Non-pigmented ciliary epithelial cell (primary cell): ENCODE results near the gene SLIT1.
"Not testable (repeated sequence)": the region's sequence is repeated elsewhere in the genome, so short reads cannot be mapped to it uniquely, and the experiment has no call there.

Experiments used
- DNase-seq: peaks from one replicate; pipeline ENCODE4 v3.0.0-alpha.2; 2010; ENCODE audit warnings: low read depth

SLIT1 gene

DNA sequence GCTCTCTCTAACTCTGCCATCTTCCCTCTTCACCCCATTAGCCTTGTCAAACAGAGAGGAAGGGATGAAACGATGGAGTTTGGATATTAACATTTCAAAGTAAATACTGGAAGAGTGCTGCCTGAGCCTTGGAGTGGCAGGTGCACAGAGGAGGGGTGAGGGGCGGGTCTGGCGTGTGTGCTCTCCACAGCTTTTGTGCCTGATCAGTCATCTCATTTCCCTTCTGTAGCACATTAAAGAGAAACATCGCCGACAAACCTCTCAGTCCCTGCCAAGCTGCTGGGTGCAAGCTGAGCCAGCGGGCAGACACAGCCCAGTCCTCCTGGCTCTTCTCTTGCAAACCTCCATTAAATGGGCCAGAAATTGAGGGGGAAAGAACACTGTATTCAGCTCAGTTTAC, 76.2 kb downstream of the SLIT1 start:
- no peak for DNase-seq

DNA sequence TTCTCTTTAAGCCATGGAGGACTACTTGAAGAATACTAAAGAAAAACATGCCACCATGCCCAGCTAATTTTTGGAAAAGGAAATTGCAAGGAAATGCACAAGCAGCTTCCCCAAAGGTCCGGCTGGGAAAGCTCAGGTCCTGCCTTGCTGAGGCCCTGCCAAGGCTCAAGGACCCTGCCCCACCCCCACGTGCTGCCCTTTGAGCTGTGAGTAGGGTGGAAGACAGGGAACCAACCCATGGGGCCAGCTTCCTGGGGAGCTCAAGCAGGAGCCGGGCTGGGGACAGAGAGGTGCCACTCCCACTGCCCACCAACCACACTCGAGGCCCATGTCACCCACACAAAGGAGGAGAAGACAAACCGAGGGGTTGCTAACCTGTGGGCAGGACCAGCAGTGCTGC, 78.2 kb downstream of the SLIT1 start:
- DNase-seq = no peak

DNA sequence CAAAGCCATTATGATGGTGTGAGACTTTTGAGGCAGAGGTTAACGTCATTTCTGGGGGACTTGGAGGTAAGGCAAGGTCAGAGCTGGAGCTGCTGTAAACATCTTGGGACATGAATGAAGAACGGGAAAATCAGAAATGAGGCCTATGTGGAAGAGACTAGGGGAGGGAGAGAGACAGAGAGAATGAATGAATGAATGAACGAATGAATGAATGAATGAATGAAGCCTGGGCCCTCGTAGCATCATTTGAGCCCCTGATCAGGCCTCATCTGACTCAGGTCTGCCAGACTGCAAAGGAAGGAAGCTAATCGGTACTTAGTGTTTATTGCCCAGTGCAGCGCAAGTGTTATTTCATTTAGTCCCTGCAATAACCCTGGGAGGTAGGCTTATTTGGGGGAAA, 79.6 kb downstream of the SLIT1 start:
- no peak for DNase-seq

DNA sequence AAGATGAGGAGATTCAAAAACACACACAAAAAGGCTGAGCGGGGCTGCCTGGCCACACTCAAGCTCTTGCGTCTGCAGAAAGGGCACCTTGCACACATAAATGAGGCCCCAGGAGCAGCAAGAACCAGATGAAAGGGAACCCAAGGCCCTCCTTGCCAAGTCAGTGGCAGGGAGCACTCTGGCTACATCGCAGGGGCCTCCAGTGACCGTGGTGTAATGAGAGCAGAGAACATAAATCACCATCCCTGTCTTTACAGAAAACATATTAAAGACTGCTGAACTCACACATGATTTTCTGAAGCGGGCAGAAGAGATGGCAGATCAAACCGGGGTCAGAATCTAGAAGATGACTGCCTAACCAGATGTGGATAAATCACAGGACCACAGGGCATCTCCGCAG, 80.5 kb downstream of the SLIT1 start:
- DNase-seq = no peak

DNA sequence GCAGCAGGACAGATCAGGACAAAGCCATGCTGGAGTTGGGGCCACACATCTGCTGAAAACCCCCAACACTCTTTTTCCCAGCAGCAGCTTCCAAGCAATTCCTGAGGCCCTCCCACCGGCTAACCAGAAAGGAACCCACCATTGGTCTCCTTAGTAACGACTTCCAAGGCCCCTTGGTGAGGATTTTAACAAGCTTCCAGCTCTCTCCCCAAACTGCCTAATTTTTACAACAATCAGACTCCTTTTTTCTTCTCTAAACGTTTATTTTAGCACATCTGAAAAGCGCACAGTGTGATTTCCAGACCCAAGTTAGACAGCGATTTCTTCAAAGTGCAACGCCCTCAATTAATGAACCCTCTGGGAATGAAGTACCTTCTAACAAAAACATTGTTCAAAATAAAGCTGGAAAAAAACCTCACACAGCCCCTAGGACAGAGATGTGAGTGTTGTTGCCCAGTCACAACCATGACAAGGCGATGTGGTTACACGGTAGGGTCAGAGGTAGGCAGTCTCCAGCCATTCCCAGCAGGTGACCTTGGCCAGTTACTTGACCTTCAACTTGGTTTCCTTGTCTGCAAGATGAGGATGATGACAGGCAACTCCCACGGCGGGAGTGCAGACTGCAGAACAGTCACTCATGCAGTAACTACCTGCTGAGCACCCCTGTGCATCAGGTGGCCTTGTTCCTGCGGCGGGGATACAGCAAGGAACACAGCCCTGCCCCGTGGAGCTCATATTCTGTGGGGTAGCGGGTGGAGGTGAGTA, 82.3 kb downstream of the SLIT1 start:
- DNase-seq = no peak

DNA sequence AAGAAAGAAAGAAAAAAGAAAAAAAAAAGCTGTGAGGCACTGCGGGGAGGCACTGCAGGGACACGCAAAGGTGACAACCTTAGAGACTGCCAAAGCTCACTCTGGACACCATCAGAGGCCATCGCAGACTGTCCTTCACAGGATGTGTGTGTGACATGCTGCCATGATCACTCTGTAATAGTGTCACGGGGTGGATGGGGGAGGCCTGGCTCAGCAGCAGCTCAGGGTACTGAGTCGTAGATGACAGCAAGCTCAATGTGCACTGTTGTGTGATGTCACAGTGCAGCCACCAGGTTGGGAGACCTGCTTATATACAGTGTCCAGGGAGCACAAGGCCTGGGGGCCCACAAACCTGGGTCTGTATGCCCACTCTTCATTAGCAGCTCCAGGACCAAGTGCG, 83.3 kb downstream of the SLIT1 start:
- DNase-seq = no peak

DNA sequence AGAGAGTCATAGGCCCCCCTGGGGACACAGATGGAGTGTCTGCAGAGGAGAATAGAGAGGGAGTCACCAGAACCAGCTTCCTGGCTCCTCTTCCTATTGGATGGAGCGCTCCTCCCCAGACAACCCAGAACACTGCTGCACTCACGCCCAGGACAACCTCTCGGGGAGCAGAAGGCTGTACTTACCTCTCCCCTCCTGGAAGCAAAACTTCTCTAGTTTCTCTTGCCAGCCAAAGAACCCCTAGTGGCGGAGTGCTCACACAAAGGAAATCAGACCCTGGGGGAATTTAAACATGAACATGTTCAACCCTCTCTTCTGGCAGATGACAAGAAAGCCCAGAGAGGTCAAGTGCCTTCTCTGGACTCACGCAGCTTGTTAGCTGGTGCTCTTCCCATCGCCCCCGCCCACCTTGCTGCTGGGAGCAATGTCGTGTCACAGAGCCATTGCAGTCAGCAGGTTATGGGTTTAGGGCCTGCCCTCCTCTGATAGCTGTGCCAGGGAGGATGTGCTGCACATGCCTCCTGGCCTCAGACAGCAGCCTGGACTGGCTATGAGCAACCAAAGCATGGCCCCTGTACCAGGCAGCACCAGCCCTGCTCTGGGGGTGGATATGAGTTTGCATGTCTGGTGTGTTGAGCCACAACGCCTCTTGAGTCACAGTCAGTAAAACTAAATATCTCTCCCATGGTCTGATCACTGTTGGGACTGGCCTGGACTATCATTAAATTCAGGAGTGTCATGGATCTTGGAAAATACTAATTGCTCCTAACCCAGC, 84.4 kb downstream of the SLIT1 start:
- DNase-seq = no peak

DNA sequence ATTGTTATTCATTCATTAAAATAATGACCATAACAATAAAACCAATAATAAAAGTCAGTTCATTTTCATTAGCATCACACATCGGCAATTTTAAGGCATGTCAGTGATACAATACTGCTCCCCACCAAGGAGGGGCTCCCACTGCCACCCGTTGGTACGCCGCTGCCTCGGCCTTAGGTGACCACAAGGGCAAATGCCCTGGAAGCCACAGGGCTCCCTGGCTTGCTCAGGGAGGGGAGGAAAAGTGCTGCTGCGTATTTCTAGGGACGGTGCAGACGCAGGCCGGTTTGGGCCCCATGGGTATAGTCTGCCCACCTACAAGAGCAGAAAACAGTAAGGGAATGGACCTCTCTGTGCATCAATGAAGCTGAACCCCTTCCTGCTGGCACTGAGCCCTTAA, 85.1 kb downstream of the SLIT1 start:
- no peak for DNase-seq

DNA sequence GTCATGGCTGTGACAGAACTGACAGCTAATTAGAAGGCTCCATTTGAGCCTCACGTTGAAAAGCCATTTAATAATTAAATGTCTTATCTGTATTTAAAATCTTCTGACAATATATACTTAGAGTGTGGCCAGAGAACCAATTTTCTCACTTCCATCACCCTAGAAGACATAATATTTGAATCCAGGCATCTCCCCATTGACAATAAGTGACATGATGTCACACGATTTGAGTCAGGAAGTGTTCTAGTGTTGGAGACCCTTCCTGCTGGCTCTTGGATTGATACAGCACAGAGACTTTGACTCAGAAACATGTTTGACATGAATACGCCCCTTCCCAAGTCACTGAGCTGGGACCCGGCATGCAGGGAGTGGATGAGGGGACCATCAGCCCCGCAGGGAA, 85.9 kb downstream of the SLIT1 start:
- DNase-seq = no peak

DNA sequence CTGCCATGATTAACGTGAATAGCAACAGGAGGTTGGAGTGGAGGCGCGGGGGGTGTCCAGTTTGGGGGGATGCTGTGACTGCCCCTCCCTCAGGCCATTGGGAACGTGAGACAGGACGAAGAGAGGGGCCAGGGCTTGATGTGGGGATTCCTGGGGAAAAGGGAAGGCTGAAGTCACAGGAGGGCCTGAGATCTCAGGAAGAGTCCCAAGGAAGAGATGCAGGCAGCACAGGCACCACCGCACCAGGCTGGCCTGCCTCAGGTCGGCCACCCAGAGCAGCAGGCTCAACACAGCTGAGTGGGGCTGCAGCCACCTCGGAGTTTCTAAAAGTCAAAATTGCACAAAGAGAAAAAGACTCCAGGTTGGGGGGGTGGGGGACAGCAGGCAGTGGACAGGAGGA, 86.7 kb downstream of the SLIT1 start:
- DNase-seq = no peak

DNA sequence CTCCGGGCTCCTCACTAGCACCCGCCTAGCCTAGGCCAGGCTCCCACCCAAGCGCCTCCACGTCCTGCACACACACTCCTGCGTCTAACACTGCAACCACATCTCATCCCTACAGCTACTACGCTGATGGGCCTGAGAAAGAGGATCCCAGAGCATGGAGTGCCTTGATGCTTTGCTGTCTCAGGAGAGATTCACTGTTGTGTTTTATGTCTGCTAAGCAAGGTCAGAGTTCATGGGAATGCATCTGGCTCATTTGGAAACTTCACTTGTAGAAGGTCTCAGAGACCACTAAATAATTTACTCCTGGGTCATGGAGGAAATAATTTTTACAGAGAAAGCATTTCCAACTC, 88.7 kb downstream of the SLIT1 start:
- DNase-seq = no peak

DNA sequence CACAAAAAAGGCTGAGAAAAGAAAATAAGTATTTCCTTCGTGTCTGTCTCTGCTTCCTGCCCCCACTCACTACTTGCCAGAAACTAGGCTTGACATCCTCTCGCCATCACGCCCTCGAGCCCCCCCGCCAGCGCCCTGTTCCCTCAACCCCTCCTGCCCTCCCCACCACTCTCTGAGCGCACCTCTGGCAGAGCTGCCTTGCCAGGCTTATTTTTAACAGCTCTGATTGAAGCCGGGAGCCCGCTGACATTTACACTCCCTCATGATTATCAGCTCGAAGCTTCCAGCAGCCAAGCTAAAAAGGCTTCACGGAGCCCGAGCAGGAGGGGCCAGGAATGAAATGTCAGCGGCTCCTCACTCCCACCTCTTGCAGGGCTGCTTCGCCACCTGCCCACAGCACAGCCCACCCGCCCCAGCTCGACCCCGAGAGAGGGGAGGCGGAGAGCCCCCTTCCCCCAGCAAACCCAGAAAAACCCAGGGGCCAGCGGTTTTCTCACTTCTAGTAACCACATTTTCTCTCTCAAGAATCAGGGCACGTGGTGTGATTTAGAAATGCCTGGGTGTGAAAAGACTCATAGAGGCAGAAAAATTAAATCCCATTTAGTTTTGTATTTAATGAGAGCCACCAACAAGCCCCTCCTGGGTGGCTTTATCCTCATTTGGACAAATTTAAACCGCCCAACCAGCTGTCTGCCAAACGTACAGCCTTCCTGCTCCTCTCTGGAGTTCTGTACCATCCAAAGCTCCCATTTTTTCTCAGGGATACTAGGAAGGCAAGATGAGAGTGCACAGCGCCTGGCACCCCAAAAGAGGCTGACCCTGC, 89.3 kb downstream of the SLIT1 start:
- DNase-seq = no peak

DNA sequence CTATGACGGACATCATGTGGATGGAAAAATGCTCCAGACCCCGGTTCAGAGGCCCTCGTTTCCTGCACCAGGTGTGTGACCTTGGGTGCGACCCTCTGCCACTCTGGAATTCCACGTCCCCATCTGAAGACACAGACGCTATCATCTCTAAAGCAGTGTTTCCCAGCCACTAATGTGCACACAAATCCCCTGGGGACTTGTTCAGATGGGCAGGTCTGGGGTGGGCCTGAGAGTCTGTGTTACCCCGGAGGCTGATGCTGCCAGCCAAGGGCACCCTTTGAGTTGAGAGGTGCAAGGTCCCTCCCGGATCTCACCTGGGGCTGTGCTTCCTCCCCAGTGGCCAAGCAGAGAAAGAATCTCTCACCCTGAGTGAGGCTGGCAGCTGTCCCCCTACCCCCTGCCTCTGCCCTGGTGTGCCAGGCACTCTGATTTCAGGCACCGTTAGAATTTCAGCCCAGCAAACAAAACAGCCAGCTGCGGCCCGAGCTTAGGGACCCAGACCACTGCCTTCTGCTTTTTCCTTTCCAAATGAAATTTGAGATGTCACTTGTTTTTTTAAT, 90.0 kb downstream of the SLIT1 start:
- no peak for DNase-seq

DNA sequence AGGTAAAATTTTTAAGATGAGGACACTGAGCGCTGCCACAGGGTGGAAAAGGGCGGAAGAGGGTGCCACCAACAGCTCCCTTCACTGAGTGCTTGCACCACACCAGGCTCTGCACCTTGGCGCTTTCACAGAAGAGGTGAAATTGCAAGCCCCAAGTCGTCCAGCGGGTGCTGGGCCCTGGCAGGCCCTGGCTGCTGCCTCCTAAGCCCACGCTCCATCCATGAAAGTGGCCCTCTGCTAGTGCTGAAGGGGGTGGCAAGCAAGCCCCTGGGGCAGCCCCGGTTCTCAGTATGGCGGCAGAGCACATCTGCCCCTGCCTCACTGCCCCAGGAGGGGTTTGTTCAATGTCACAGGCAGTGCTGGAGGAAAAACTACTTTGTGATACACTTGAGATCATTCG, 95.1 kb downstream of the SLIT1 start:
- DNase-seq = no peak

DNA sequence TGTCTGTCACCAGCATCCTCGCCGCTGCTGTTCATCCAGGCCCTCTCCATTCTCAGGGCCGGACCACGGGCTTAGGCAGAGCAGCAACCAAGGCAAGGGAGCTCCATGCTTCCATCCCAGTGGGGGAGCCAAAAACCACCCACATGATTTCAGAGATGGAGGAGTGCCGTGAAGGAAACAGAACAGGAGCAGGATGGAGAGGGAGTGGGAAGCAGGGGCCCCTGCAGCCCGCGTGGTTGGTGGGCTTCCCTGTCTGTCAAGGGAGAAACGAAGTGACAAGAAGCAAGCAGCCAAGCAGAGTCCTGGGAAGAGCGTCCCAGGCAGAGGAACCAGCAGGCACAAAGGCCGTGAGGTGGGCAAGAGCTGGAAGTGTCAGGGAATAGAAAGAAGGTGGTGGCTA, 95.7 kb downstream of the SLIT1 start:
- DNase-seq = no peak

DNA sequence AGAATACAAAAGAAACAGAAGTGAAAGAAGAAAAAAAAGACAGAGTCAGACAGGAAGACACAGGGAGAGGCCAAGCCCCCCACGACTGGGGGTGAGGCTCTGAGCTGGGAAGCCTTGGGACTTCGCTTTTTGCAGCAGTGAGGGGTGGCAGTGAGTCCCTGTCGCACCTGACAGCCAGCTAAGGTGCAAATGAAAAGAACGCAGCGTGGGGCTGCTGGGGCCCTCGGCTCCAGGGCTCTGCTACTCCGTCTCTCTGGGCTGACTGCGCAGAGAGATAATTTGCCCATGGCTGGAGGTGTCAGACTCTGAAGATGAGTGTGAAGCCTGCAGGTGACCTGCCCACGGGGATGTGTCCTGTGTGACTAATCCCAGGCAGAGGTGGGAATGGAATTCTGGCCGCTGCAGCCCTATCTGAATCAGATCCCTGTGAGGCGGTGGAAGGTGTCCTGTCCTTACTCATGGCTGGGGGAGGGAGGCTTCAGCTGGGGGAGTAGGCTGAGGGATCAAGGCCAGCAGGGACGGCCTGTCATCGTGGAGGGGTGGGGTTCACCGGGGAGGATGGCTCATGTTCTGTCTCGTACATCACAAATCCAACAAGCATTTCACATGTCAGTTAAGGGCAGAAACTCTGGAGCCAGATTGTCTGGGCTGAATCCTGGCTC, 96.4 kb downstream of the SLIT1 start:
- no peak for DNase-seq

DNA sequence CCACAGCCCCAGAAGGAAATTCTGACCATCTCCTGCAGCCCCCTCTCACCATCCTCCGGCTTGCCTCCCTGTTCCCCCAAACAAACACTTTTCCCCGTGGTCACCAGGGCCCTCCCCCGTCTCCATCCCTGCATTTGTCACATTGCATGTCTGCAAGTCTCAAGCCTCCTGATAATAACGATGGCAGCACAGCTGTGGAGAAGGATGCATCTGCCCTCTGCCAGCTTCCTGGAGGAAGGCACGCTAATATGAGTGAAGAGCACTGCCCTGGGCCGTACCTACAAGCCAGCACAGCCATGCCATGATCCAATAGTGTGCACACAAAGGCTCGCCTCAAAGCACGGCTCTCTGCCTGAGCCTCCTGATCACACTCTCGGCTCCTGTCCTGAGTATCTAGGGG, 98.5 kb downstream of the SLIT1 start:
- DNase-seq = no peak

DNA sequence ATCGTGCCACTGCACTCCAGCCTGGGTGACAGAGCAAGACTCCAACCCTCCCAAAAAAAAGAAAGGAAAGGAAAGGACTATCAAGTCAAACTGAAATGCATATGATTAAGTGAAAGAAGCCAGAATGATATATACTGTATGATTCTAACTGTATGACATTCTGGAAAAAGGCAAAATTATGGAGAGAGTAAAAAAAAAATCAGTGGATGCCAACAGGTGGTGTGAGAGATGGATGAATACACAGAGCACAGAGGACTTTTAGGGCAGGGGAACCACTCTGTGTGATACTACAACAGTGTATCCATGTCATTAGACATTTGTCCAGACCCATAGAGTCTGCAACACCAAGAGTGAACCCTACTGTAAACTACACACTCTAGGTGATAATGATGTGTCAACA, 99.2 kb downstream of the SLIT1 start:
- DNase-seq = no peak

DNA sequence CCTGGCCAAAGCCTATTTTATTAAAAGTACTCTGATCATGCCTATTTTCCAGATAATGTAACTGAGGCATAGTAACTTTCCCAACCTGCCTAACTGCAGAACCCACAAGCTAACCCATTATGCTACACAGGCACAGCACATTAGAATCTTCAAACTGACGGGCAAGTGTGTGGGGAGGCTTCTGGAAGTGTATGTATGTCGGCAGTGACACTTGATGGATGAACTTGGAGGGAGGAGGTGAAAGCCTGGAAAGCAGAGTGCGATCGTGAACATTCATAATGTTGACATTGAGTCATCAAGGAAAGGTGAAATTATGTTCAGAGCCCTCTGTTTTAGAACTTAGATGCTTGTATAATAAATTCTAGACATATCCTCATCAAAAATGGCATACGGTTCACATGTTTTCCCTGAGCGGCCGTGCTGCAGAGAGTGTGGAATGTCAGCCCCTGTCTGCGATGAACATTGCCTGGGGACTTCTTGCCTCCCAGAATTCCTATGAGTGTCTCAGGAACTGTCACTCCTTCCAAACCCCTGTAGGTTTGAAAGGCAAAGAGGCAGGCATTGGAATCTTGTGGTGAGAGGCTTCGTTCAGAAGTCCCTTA, 102.4 kb downstream of the SLIT1 start:
- DNase-seq = no peak

DNA sequence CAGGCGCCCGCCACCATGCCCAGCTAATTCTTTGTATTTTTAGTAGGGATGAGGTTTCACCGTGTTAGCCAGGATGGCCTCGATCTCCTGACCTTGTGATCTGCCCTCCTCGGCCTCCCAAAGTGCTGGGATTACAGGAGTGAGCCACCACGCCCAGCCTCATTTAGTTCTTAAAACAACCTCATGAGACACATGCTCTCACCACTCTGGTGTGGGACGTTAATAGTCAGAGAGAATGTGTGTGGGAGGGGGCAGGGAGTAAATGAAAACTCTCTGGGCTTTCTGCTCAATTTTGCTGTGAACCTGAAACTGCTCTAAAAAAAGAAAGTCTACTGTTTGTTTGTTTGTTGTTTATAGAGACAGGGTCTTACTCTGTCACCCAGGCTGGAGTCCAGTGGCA, 103.2 kb downstream of the SLIT1 start:
- DNase-seq = not testable (repeated sequence)

DNA sequence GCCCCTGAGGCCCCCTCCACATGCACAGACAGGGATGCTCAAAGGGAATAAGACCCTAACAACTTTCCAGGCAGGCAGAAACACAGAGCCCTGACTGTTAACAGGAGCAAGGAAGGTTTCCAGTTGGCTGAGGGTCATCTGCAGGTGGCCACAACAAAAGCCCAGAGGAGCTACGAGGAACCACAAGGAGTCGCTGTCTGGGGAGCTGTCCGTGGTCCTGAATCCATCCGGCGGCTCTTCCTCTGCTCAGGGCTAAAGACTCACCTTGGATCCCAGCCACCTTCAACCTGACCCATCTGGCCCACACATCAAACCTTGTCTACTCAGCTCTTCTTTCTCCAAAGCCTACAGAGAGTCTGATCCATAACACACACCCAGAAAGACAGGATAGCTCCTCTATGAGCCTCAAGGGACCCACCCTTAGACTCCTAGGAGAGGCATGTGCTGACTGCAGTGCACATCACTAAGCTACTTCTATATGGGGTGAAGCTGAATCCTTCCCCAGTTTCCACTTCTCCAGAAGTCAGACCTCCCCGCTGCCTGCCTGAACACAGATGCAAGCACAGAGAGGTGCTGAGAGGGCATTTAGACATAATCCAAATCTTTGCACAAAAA, 104.0 kb downstream of the SLIT1 start:
- DNase-seq = no peak
